Measurements from ENCODE around the gene ESCO1. TPM values are rescaled to one million over a fixed set of nuclear protein-coding genes. Genes with fewer than 3 reads are reported as not detected.

Gene ESCO1
- total and polyA plus RNA-seq, 2 of the 13 experiments (the other 11 are each of a cell fraction or from before 2014, with no cell fraction given): 6.3 to 19.4 TPM

GRCh38 chr18:21600526-21601410, at the start of gene ESCO1 (continued):
- TF ChIP-seq MAF1 (CRISPR knock-in tag; IDR thresholded peaks at IDR 0.05; ENCODE audit: borderline replicate concordance) (peak; percentile 52; the same call in 1 of the 2 replicates), ZNF101 (CRISPR knock-in tag; IDR thresholded peaks at IDR 0.05; ENCODE audit: borderline replicate concordance, low read depth) (no peak), FOXK1 (CRISPR knock-in tag; IDR thresholded peaks at IDR 0.05; ENCODE audit: borderline replicate concordance, low read depth) (peak; percentile 55), TSC22D2 (CRISPR knock-in tag; IDR thresholded peaks at IDR 0.05; ENCODE audit: borderline replicate concordance) (peak; percentile 80), ZNF337 (CRISPR knock-in tag; IDR thresholded peaks at IDR 0.05; ENCODE audit: borderline replicate concordance, low read depth) (no peak), ZNF556 (CRISPR knock-in tag; IDR thresholded peaks at IDR 0.05; ENCODE audit: borderline replicate concordance) (peak; percentile 95), ZNF430 (CRISPR knock-in tag; IDR thresholded peaks at IDR 0.05) (peak; percentile 96), ZNF629 (CRISPR knock-in tag; conservative IDR thresholded peaks at IDR 0.05) (peak; percentile 29; the same call in 1 of the 2 replicates), IRF2 (CRISPR knock-in tag; IDR thresholded peaks at IDR 0.05) (peak; percentile 94), SMARCE1 (IDR thresholded peaks at IDR 0.05; ENCODE audit: borderline replicate concordance) (no peak), SRF (IDR thresholded peaks at IDR 0.05; ENCODE audit: low read depth, low read length) (no peak), ZNF567 (CRISPR knock-in tag; IDR thresholded peaks at IDR 0.05; ENCODE audit: borderline replicate concordance) (no peak), SRSF4 (IDR thresholded peaks at IDR 0.05; ENCODE audit: low read depth, low read length, poor library complexity, severe bottlenecking) (no peak), RNF2 (conservative IDR thresholded peaks at IDR 0.05; ENCODE audit: low read depth) (peak; percentile 80), ZFP1 (CRISPR knock-in tag; IDR thresholded peaks at IDR 0.05) (no peak; the same call in none of the 2 replicates), ZNF781 (CRISPR knock-in tag; IDR thresholded peaks at IDR 0.05; ENCODE audit: borderline replicate concordance, not compliant biosample characterization) (peak; percentile 69), ZC3H4 (CRISPR knock-in tag; IDR thresholded peaks at IDR 0.05; ENCODE audit: borderline replicate concordance) (no peak), NR2F1 (CRISPR knock-in tag; IDR thresholded peaks at IDR 0.05) (no peak; a peak in 1 of 4 replicates), ZUFSP (CRISPR knock-in tag; IDR thresholded peaks at IDR 0.05; ENCODE audit: borderline replicate concordance) (no peak), ZNF362 (CRISPR knock-in tag; IDR thresholded peaks at IDR 0.05; ENCODE audit: borderline replicate concordance) (peak; percentile 72; the same call in 1 of the 2 replicates), SMYD3 (CRISPR knock-in tag; IDR thresholded peaks at IDR 0.05) (peak; percentile 91; the same call in 1 of the 2 replicates), TEAD3 (CRISPR knock-in tag; optimal IDR thresholded peaks at IDR 0.05; ENCODE audit: borderline replicate concordance) (peak; percentile 83), GATAD2A (CRISPR knock-in tag; IDR thresholded peaks at IDR 0.05) (peak; percentile 86), GTF2F1 (IDR thresholded peaks at IDR 0.05; ENCODE audit: low read length) (no peak), FOXA3 (CRISPR knock-in tag; IDR thresholded peaks at IDR 0.05) (peak; percentile 68; the same call in 1 of the 2 replicates), KLF16 (CRISPR knock-in tag; IDR thresholded peaks at IDR 0.05) (peak in 1 of 2 experiments; percentile 85; a peak in 2 of 4 replicates), ZNF773 (CRISPR knock-in tag; IDR thresholded peaks at IDR 0.05; ENCODE audit: borderline replicate concordance) (no peak)
